HS-5 (cell line): ENCODE measurements around the gene BST2.
"Not testable (repeated sequence)": the region's sequence is repeated elsewhere in the genome, so short reads cannot be mapped to it uniquely, and the experiment has no call there.

Experiments used
- DNase-seq: peaks from one replicate; pipeline ENCODE4 v3.0.0-alpha.2; 2012; ENCODE audit warnings: low read depth

The BST2 gene

DNA sequence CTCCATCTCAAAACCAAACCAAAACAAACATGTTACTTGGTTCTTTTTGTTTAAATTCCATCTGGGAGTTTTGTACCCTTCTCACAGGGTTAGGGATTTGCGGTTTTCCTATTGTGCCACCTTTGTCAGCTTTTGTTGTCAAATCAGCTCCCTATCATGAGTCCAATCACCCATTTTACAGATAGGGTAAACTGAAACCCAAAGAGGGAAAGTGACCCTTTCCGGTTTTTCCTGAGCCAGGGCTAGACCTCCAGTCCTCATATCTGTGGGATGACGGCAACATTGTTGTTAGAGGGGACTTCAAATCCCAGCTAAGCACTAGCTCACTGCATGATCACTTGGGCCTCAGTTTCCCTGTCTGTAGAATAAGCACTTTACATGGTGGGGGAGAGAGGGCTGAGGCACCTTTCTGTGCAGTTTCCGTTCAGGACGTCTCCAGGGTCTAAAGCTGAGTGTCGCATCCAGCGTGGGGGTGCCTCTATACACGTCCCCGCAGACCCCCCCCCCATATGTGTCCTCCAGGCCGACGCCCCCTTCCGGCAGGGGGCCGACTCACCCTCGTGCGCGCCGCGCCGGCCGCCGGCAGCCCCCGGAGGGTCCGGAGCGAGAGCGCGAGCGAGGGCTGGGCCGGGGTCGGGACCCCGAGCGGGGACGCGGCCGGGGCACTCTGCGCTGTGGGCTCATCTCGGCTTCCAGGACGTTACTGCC is 15.3 kb downstream of the BST2 start:
- no peak for DNase-seq

DNA sequence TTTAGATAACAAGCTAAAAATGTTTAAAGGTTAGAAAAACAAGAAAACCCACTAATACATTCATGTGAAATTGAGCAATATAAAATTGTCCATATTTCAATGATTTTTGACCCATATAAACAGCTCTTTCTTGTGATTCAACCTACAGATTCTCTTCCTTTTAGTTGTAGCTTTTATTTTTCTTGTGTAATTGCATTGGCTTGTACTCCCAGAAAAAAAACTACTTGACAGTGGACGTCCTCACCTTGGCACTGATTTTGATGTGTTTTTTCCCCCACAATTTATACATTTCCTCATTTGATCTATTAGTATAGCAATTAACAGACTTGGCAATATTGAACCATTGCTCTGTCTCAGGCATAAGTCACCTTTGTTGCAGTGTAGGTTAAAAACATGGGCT is 16.1 kb downstream of the BST2 start:
- DNase-seq, result no peak

DNA sequence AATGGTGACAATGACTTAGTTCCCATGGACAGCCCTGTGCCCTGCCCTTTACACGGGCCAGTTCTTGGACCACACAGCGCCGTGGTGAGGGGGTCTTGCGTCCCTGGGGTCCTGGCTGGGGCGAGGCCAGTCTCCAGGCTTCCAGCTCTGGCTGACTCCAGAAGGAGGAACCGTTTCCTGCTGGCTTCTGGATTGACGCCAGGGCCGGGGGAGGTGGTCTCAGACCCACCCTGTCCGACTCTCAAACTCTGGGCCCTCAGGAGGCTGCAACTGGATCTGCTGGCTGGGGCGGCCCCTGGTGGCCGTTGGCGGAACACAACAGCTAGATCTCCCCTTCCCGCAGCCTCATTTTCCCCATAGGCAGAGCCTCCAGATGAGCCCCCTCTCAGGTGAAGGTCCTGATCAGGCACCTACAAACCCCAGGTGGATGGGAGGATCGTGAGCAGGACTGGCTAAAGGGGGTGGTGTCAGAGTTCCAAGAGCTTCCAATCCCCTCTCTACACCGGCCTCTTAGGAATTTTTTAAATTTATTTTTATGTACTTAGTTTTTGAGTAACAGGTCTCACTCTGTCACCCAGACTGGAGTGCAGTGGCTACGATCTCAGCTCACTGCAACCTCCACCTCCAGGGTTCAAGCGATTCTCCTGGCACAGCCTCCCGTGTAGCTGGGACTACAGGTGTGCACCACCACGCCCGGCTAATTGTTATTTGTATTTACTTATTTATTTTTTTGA is 19.4 kb downstream of the BST2 start:
- no peak for DNase-seq

DNA sequence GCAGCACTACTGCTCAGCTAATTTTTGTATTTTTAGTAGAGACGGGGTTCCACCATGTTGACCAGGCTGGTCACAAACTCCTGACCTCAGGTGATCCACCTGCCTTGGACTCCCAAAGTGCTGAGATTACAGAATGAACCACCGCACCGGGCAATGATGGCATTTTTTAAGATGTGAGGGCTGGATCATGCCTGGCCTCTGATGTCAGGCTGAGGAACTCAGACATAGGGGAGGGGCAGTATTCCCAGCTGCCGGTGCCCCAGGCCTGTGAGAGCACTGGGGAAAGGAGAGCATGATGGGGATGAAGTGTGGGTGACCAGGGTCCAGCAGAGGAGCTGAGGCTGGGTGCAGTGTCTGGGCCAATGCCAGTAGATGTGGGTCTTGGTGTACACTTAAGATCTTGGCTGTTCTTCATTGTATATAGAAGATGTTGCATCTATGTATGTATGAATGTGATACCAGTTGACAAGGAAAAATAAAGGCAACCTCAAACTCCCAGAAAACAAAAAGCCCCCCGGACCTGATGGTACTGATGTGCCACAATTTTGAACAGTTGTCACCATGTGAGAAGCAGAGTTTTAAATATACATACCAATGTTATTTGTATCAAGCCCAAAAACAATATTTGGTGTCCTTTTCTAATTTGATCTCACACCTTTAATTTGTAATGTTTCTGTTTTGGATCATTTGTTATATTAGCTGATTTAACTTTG is 24.8 kb downstream of the BST2 start:
- no peak for DNase-seq

DNA sequence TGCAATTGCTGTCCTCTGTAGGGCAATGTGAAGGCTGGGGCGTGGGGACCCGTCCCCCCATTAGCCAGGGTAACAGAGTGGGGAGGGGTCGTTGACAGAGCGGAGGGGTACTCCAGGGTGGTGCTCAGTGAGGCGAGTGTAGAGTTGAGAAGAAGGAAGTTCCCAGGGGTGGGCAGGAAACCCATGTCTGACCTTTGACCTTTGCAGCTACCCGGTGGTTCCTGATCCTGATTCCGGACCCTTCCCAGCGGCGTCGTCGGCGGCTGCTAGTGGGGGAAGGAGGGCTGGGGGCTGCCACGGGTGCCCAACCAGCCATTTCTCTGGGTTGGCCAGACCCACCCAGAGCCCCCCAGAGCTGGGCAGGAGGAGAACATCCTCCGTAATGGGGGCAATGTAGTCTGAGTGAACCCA is 26.2 kb downstream of the BST2 start:
- no peak for DNase-seq

DNA sequence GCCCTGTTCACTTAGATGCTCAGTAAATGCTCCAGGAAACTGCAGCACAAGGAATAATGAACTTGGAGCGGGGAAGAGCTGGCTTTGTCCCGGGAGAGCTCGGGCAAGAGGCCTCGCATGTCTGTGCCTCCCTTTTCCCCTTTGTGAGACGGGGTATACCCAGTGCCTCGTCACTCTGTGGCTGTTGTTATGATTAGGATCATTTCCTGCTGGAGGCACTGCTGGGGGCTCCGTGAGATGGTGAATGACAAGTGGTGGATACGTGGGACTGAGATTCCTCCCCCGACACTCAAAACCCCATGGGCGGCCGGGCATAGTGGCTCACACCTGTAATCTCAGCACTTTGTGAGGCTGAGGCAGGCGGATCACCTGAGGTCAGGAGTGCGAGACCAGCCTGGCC is 27.2 kb downstream of the BST2 start:
- DNase-seq, result no peak

DNA sequence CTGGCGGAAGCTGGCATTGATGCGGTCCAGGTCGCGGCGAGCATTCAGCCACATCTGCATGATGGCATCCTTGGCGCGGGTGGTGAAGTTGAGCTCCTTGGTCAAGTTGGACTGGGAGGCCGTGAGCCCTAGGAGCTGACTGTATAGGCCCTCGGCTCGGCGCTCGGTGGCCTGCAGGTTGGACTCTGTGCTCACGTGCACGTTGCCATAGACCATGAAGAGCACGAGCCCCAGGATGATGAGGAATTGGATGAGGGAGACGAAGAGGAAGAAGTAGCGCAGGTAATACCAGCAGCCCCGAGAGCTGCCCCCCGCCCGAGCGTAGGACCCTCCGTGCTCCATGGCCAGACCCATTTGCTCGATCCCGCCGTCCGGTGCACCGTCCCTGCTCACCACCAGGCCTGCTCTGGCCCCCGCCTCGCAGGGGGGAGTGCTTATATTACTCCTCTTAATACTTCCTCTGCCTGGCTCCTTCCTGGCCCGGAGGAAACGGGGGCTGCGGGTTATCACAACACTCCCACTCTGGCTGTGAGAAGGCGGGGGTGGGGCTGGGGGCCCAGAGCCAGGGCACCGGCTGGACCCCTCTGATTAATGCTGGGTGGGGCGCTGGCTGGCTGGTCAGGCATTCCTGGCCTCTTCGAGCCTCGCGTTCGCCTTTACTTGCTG is 28.4 kb downstream of the BST2 start, which contains the start of gene PLVAP:
Gene PLVAP (minus strand): TSS at position 408 of the 666 bp plus-strand sequence. CDS start 54 bp downstream, at position 354.
- DNase-seq, result no peak

DNA sequence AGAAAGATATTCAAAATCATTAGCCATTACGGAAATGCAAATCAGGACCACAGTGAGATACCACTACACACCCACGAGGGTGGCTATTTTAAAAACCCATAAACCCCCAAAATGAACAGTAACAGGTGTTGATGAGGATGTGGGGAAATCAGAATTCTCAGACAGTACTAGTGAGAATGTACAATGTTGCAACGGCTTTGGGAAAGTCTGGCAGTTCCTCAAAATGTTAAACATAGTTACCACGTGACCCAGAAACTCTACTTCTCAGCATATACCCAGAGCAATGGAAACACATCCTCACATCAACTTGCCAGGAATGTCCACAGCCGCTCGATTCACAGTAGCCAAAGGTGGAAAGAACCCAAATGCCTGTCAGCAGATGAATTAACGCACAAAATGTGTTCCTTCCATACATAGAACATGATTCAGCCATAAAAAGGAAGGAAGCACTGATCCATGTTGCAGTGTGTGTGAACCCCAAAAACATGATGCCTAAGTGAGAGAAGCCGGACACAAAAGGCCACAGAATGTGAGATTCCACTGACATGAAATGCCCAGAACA is 35.3 kb downstream of the BST2 start:
- DNase-seq, result no peak

DNA sequence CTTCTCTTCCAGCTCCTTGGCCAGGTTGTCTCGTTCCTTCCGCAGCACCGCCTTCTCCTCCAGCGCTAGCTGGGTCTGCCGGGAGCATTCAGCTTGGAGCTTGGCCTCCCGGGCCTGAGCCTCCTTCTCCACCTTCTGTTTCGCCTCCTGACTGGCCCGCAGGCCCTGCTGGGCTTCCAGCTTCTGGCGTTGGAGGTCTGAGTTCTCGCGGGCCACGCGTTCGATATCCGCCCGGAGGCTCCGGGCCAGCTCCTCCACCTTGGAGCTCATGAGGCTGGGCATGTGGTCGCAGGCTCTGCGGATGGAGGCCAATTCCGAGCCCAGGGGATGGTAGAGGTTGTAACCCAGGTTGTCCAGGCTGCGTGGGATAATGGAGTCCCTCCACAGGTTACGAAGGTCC is 40.1 kb downstream of the BST2 start:
- no peak for DNase-seq

DNA sequence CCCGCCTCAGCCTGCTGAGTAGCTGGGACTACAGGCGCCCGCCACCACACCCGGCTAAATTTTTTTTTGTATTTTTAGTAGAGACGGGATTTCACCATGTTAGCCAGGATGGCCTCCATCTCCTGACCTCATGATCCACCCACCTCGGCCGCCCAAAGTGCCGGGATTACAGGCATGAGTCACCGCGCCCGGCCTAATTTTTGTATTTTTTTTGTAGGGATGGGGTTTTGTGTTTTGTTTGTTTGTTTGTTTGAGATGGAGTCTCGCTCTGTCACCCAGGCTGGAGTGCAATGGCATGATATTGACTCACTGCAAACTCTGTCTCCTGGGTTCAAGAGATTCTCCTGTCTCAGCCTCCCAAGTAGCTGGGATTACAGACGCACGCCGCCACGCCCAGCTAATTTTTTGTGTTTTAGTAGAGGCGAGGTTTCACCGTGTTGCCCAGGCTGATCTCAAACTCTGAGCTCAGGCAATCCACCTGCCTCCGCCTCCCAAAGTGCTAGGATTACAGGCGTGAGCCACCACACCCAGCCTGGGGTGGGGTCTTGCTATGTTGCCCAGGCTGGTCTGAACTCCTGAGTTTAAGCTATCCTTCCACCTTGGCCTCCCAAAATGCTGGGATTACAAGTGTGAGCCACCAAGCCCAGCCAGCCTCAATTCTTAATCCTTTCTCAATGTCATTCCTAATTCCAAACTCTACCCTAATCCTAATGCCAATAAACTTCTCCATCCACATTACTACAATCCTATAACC is 41.4 kb downstream of the BST2 start:
- not testable (repeated sequence) for DNase-seq

DNA sequence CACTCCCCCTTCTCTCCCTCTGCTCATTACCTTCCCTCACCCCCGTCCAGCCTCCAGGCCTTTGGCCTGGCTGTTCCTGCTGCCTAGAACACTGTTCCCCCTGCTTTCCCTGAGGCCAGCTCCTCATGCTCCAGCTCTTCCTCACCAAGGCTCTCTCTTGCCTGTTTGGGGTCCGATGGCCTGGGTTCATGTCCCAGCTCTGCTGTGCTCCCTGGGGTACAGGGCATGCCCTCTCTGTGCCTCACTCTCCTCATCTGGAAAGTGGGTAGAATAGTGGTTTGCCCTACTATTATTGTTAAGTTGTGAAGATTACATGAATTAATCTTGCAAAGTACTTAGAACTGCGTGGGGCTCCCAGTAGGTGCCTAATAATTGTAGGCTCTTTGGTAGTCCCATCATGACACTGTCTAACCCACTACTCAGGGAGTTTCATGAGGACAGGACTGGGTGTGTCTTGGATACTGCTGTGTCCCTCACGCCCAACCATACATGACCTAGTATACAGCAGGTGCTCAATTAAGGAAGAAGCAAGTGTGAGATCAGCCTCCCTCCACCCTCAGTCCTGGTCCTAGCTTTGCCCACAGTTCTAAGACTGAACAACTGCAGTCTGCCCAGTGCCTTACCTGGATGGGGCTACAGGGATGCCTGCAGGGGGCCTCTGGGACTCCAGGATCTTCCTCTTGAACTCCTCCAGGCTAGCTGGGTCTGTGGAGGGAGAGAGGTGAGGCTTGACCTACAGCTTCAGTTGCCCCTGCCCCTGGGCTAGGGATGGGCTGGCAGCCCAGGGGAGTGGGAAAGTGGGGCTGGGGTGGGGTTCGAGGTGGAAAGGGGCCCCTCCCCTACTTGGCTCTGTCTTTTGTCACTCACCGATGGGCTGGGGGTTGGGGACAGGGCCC is 45.3 kb downstream of the BST2 start:
- no peak for DNase-seq

DNA sequence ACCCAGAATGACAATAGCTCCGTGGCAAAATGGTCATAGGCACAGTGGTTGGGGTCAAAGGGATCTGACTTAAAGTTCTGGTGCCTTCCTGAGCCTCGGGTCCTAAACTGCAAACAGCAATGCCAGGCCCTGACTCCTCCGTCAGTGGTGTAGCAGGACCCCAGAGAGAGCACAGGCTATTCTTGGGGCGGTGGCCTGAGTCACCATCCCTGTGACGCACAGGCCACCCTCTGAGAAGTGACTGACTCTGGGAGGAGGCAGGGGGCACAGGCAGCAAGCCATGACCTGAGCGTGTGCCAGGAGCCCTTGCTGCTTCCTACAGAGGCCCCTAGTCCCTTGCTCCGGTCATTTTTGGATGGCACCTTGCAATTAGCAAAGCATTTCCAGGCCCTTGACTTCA is 47.0 kb downstream of the BST2 start:
- no peak for DNase-seq

DNA sequence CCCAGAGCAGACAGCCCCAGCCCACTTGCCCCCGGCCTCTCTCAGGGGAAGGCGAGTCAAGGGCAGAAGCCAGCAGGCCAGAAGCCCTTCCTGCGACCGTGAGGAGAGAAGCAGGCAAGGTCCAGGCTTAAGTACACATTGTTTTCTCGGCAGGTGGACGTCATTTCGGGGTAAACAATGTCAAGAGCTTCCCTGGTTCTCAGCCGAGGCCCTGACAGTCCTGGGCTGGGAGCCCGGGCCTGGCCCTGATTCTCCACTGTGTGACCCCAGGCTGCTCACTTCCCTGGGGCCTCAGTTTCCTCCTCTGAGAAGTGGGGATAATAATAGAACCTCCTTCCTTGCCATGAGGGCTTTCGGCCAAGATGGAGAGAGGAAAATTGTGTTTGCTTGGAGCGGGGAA is 47.7 kb downstream of the BST2 start:
- no peak for DNase-seq

DNA sequence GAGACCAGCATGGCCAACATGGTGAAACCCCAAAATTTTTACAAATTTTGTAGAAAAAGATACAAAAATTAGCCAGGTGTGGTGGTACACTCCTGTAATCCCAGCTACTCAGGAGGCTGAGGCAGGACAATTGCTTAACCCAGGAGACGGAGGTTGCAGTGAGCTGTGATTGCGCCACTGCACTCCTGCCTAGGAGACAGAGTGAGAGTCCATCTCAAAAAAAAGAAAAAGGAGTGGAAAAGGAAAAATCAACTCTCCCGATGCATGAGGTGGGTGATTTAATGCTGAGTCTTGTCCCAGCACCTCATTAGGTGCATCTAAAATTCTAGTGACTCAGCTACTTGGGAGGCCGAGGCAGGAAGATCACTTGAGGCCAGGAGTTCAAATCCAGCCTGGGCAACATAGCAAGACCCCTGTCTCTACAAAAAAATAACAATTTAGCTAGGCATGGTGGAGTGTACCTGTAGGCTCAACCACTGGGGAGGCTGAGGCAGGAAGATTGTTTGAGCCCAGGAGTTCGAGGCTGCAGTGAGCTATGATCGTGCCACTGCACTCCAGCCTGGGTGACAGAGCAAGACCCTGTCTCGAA is 48.3 kb downstream of the BST2 start:
- DNase-seq, result no peak

DNA sequence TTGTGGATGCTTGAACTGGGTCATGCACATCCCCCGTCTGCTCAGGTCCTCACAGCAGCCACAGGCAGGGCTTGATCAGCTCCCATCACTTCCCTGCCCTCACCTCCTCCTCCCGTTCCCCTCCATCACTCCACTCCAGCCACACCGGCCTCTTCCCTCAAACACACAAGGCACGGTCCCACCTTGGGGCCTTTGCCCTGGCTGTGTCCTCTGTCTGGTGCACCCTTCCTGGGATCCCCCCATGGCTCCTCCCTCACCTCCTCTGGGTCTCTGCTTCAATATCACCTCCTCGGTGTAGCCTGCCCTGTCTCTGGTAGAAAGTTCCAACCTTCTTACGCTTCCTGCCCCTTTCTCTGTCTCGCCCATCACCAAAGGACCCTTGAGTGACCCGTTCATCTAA is 52.0 kb downstream of the BST2 start:
- DNase-seq, result no peak
